Activated CD8-positive, alpha-beta T cell treated with anti-CD3 and anti-CD28 coated beads, Interleukin-2, amount 10 ng/mL, durations not matched to agents 7 days and 5 days (primary cell): Measurements from ENCODE around the gene SLC35F5. TPM values are rescaled to one million over a fixed set of nuclear protein-coding genes. Genes with fewer than 3 reads are reported as not detected.

Experiments
- ATAC-seq: fragments of 150-1000 bp; cut with Tn5 transposase; one replicate; pipeline ENCODE4 v1.10.0; 2021; ENCODE audit warnings: moderate library complexity
- CTCF ChIA-PET: fragments of 350-600 bp; sonication (Branson Sonifier 250); formaldehyde crosslinking; loops from one replicate; lab custom pipeline; 2021; ENCODE audit warnings: antibody characterized with exemption; lab: Charles Lee
- POLR2A ChIA-PET: fragments of 350-600 bp; sonication (Branson Sonifier 250); formaldehyde crosslinking; loops from one replicate; lab custom pipeline; 2021; ENCODE audit warnings: antibody characterized with exemption; lab: Charles Lee
- DNase-seq: peaks from one replicate; pipeline ENCODE4 v3.0.0-alpha.2; 2020
- H3K27ac Mint-ChIP-seq: one replicate; pipeline ENCODE4 v1.8.0; 2021; ENCODE audit warnings: mild to moderate bottlenecking, mixed read lengths
- H3K27me3 Mint-ChIP-seq: one replicate; pipeline ENCODE4 v1.8.0; 2021; ENCODE audit warnings: low read depth, mixed read lengths
- H3K36me3 Mint-ChIP-seq: one replicate; pipeline ENCODE4 v1.8.0; 2021; ENCODE audit warnings: low read depth, mixed read lengths
- H3K4me1 Mint-ChIP-seq: one replicate; pipeline ENCODE4 v1.8.0; 2021; ENCODE audit warnings: low read depth, mixed read lengths
- H3K4me3 Mint-ChIP-seq: one replicate; pipeline ENCODE4 v1.8.0; 2021; ENCODE audit warnings: mild to moderate bottlenecking, mixed read lengths
- H3K9me3 Mint-ChIP-seq: one replicate; pipeline ENCODE4 v1.8.0; 2022; ENCODE audit warnings: mixed read lengths; ENCODE audit not compliant: insufficient read depth
- total RNA-seq, 2 experiments: library from RNA; stranded (reverse); gene quantifications; one replicate each; pipeline ENCODE4 v1.2.3, GENCODE V29; 2021

Gene SLC35F5
- 10 to 100 TPM; 16.5 to 17.1 TPM for total RNA-seq

GRCh38 chr2:113756355-113757137 lies at the start of gene SLC35F5:
Gene SLC35F5 (minus strand): TSS chr2:113756642. CDS start chr2:113756409, 233 bp downstream.
- H3K4me3 Mint-ChIP-seq = peak within 1 kb of the TSS; percentile 93
- no peaks in the 10 kb centered on the region for H3K9me3 Mint-ChIP-seq
- ATAC-seq (peak; percentile 89), DNase-seq (peak; percentile 92)
- peaks cover 28% of the 10 kb centered on the region for H3K4me1 Mint-ChIP-seq
- H3K27me3 Mint-ChIP-seq = peaks cover 2% of the 10 kb centered on the region
- POLR2A ChIA-PET = interaction anchor here (0.6 to 3.0 kb wide), 28 partner anchors 9 to 203 kb away, joined by 3 to 47 read pairs (median 4); partner anchors contain the start of gene ACTR3
- CTCF ChIA-PET = interaction anchor here (0.6 to 2.3 kb wide), 11 partner anchors 12 to 224 kb away, joined by 3 to 7 read pairs (median 3); no protein-coding TSS in a partner anchor
- peak within 1 kb of the TSS; percentile 99 for H3K27ac Mint-ChIP-seq
- H3K36me3 Mint-ChIP-seq = peaks cover 12% of the 10 kb centered on the region

GRCh38 chr2:113799375-113799774 lies 42.9 kb upstream of the SLC35F5 start:
- no peaks in the 10 kb centered on the region for H3K9me3 Mint-ChIP-seq
- H3K36me3 Mint-ChIP-seq = no peaks in the 10 kb centered on the region
- no peak overlapping the region for H3K4me3 Mint-ChIP-seq
- ChIA-PET POLR2A (no interaction called here), CTCF (no interaction called here)
- H3K27me3 Mint-ChIP-seq = peaks cover 5% of the 10 kb centered on the region
- DNase-seq = no peak
- ATAC-seq = no peak
- H3K27ac Mint-ChIP-seq = no peak overlapping the region
- peaks cover 2% of the 10 kb centered on the region for H3K4me1 Mint-ChIP-seq

- Mint-ChIP-seq H3K9me3 (no peaks in the 10 kb centered on the region), H3K4me3 (no peak overlapping the region), H3K4me1 (peaks cover 8% of the 10 kb centered on the region), H3K27me3 (peaks cover 5% of the 10 kb centered on the region), H3K27ac (no peak overlapping the region), H3K36me3 (no peaks in the 10 kb centered on the region)
- DNase-seq = no peak
- ChIA-PET POLR2A (interaction anchor here (0.6 kb wide), 1 partner anchor 13 kb away, joined by 5 read pairs; no protein-coding TSS in a partner anchor), CTCF (no interaction called here)
- ATAC-seq = no peak
These were observed 40.8 kb upstream of the SLC35F5 start for GRCh38 chr2:113797237-113797636.

- Mint-ChIP-seq H3K9me3 (no peaks in the 10 kb centered on the region), H3K27me3 (peaks cover 5% of the 10 kb centered on the region), H3K27ac (no peak overlapping the region), H3K4me1 (peaks cover 13% of the 10 kb centered on the region), H3K4me3 (no peak overlapping the region), H3K36me3 (no peaks in the 10 kb centered on the region)
- DNase-seq = no peak
- ATAC-seq = no peak
- POLR2A ChIA-PET = interaction anchor here (0.6 kb wide), 1 partner anchor 12 kb away, joined by 5 read pairs; no protein-coding TSS in a partner anchor
- CTCF ChIA-PET = no interaction called here
These were observed 40.2 kb upstream of the SLC35F5 start for GRCh38 chr2:113796592-113797175.

- CTCF ChIA-PET = no interaction called here
These were observed 39.0 kb upstream of the SLC35F5 start for GRCh38 chr2:113795405-113795920.

GRCh38 chr2:113791697-113792590 lies 35.5 kb upstream of the SLC35F5 start:
- peaks cover 14% of the 10 kb centered on the region for H3K4me1 Mint-ChIP-seq
- ATAC-seq = peak; percentile 69
- no peaks in the 10 kb centered on the region for H3K36me3 Mint-ChIP-seq
- DNase-seq = peak; percentile 24
- no peaks in the 10 kb centered on the region for H3K9me3 Mint-ChIP-seq
- H3K27me3 Mint-ChIP-seq = peaks cover 5% of the 10 kb centered on the region
- ChIA-PET CTCF (interaction anchor here (1.0 kb wide), 1 partner anchor 9 kb away, joined by 3 read pairs; no protein-coding TSS in a partner anchor), POLR2A (interaction anchor here (1.0 to 1.2 kb wide), 2 partner anchors 11 to 35 kb away, joined by 3 to 4 read pairs; partner anchors contain the start of gene SLC35F5)
- H3K4me3 Mint-ChIP-seq = peak overlapping the region; percentile 29
- peak overlapping the region; percentile 67 for H3K27ac Mint-ChIP-seq

More at GRCh38 chr2:113795405-113795920, 39.0 kb upstream of the SLC35F5 start:
- H3K27ac Mint-ChIP-seq = no peak overlapping the region
- peaks cover 5% of the 10 kb centered on the region for H3K27me3 Mint-ChIP-seq
- peaks cover 16% of the 10 kb centered on the region for H3K4me1 Mint-ChIP-seq
- ATAC-seq (no peak), DNase-seq (no peak)
- POLR2A ChIA-PET = no interaction called here
- H3K9me3 Mint-ChIP-seq = no peaks in the 10 kb centered on the region
- no peak overlapping the region for H3K4me3 Mint-ChIP-seq
- H3K36me3 Mint-ChIP-seq = no peaks in the 10 kb centered on the region

- H3K4me1 Mint-ChIP-seq = no peaks in the 10 kb centered on the region
- H3K36me3 Mint-ChIP-seq = no peaks in the 10 kb centered on the region
- H3K27me3 Mint-ChIP-seq = peaks cover 5% of the 10 kb centered on the region
- ChIA-PET POLR2A (interaction anchor here (0.6 kb wide), 1 partner anchor 12 kb away, joined by 5 read pairs; no protein-coding TSS in a partner anchor), CTCF (interaction anchor here (1.1 kb wide), 1 partner anchor 8 kb away, joined by 5 read pairs; no protein-coding TSS in a partner anchor)
- H3K27ac Mint-ChIP-seq = no peak overlapping the region
- no peaks in the 10 kb centered on the region for H3K9me3 Mint-ChIP-seq
- DNase-seq = no peak
- no peak overlapping the region for H3K4me3 Mint-ChIP-seq
- ATAC-seq = no peak
These were observed 28.6 kb upstream of the SLC35F5 start for GRCh38 chr2:113784823-113785744.

GRCh38 chr2:113780472-113780871 lies 24.0 kb upstream of the SLC35F5 start:
- no peak overlapping the region for H3K4me3 Mint-ChIP-seq
- no peaks in the 10 kb centered on the region for H3K36me3 Mint-ChIP-seq
- no peak for ATAC-seq
- no peak overlapping the region for H3K27ac Mint-ChIP-seq
- DNase-seq = no peak
- H3K27me3 Mint-ChIP-seq = peaks cover 7% of the 10 kb centered on the region
- ChIA-PET POLR2A (no interaction called here), CTCF (no interaction called here)
- H3K9me3 Mint-ChIP-seq = no peaks in the 10 kb centered on the region
- no peaks in the 10 kb centered on the region for H3K4me1 Mint-ChIP-seq

GRCh38 chr2:113777371-113777770 lies 20.9 kb upstream of the SLC35F5 start:
- no peak for ATAC-seq
- no peaks in the 10 kb centered on the region for H3K4me1 Mint-ChIP-seq
- no peaks in the 10 kb centered on the region for H3K36me3 Mint-ChIP-seq
- H3K27me3 Mint-ChIP-seq = peaks cover 4% of the 10 kb centered on the region
- ChIA-PET CTCF (no interaction called here), POLR2A (interaction anchor here (0.6 kb wide), 1 partner anchor 18 kb away, joined by 3 read pairs; no protein-coding TSS in a partner anchor)
- no peak for DNase-seq
- no peaks in the 10 kb centered on the region for H3K9me3 Mint-ChIP-seq
- no peak overlapping the region for H3K27ac Mint-ChIP-seq
- no peak overlapping the region for H3K4me3 Mint-ChIP-seq

GRCh38 chr2:113776949-113777348 lies 20.5 kb upstream of the SLC35F5 start:
- Mint-ChIP-seq H3K4me3 (no peak overlapping the region), H3K27ac (no peak overlapping the region), H3K4me1 (no peaks in the 10 kb centered on the region), H3K36me3 (no peaks in the 10 kb centered on the region), H3K9me3 (no peaks in the 10 kb centered on the region), H3K27me3 (peaks cover 4% of the 10 kb centered on the region)
- DNase-seq (no peak), ATAC-seq (no peak)
- ChIA-PET POLR2A (interaction anchor here (0.6 kb wide), 1 partner anchor 18 kb away, joined by 3 read pairs; no protein-coding TSS in a partner anchor), CTCF (no interaction called here)
